ENCODE measurements around the gene WNT1. TPM values are rescaled to one million over a fixed set of nuclear protein-coding genes. Genes with fewer than 3 reads are reported as not detected.

Gene WNT1
- total RNA-seq, 1 donor from 2014 or later: not detected

- H3K36me3 ChIP-seq: peaks cover 89% of the 10 kb centered on the region
- no peak overlapping the region for H3K4me3 ChIP-seq
- no peaks in the 10 kb centered on the region for H3K9me3 ChIP-seq
- DNase-seq (no peak), ATAC-seq (no peak)
- no peak for TF ChIP-seq CTCF (IDR thresholded peaks at IDR 0.05)
- intact Hi-C loops (cut with DNase I): no loop called here
- H3K27ac ChIP-seq: no peak overlapping the region
- H3K27me3 ChIP-seq (ENCODE audit: low read depth): no peaks in the 10 kb centered on the region
- peaks cover 1% of the 10 kb centered on the region for H3K4me1 ChIP-seq
Measured at GRCh38 chr12:49024543-49024942, 46.4 kb downstream of the WNT1 start.

GRCh38 chr12:49025463-49025862 lies 47.3 kb downstream of the WNT1 start:
- intact Hi-C loops (cut with DNase I): no loop called here
- Histone ChIP-seq H3K4me3 (no peak overlapping the region), H3K27ac (no peak overlapping the region), H3K4me1 (no peaks in the 10 kb centered on the region), H3K9me3 (no peaks in the 10 kb centered on the region), H3K27me3 (ENCODE audit: low read depth) (no peaks in the 10 kb centered on the region), H3K36me3 (peaks cover 96% of the 10 kb centered on the region)
- no peak for DNase-seq
- no peak for TF ChIP-seq CTCF (IDR thresholded peaks at IDR 0.05)
- ATAC-seq: no peak

GRCh38 chr12:49026101-49026500 lies 48.0 kb downstream of the WNT1 start:
- H3K9me3 ChIP-seq: no peaks in the 10 kb centered on the region
- no peak overlapping the region for H3K27ac ChIP-seq
- TF ChIP-seq CTCF (IDR thresholded peaks at IDR 0.05): no peak
- no peak overlapping the region for H3K4me3 ChIP-seq
- H3K36me3 ChIP-seq: peaks cover 98% of the 10 kb centered on the region
- no peaks in the 10 kb centered on the region for H3K4me1 ChIP-seq
- DNase-seq (no peak), ATAC-seq (no peak)
- no peaks in the 10 kb centered on the region for H3K27me3 ChIP-seq (ENCODE audit: low read depth)
- intact Hi-C loops (cut with DNase I): no loop called here

GRCh38 chr12:49026678-49027480 lies 48.8 kb downstream of the WNT1 start:
- Histone ChIP-seq H3K27me3 (ENCODE audit: low read depth) (no peaks in the 10 kb centered on the region), H3K4me1 (no peaks in the 10 kb centered on the region), H3K9me3 (no peaks in the 10 kb centered on the region), H3K4me3 (no peak overlapping the region), H3K27ac (no peak overlapping the region), H3K36me3 (peaks cover 98% of the 10 kb centered on the region)
- no peak for DNase-seq
- ATAC-seq: no peak
- intact Hi-C loops (cut with DNase I): no loop called here
- no peak for TF ChIP-seq CTCF (IDR thresholded peaks at IDR 0.05)

- intact Hi-C loops (cut with DNase I): no loop called here
- Histone ChIP-seq H3K9me3 (no peaks in the 10 kb centered on the region), H3K36me3 (peaks cover 98% of the 10 kb centered on the region), H3K27me3 (ENCODE audit: low read depth) (no peaks in the 10 kb centered on the region), H3K4me3 (no peak overlapping the region), H3K27ac (no peak overlapping the region), H3K4me1 (peaks cover 3% of the 10 kb centered on the region)
- ATAC-seq (no peak), DNase-seq (no peak)
- TF ChIP-seq CTCF (IDR thresholded peaks at IDR 0.05): no peak
Measured at GRCh38 chr12:49027846-49028555, 49.9 kb downstream of the WNT1 start.
